ENCODE results near the gene TIMM17B. TPM values are rescaled to one million over a fixed set of nuclear protein-coding genes. Genes with fewer than 3 reads are reported as not detected.
A peak's percentile ranks its signal among the peaks of the same experiment; 100 is the strongest.

TIMM17B gene
- total and polyA plus RNA-seq, 2 of the 8 experiments (the other 6 are each of a cell fraction or from before 2014, with no cell fraction given) = 77.8 to 246 TPM

DNA sequence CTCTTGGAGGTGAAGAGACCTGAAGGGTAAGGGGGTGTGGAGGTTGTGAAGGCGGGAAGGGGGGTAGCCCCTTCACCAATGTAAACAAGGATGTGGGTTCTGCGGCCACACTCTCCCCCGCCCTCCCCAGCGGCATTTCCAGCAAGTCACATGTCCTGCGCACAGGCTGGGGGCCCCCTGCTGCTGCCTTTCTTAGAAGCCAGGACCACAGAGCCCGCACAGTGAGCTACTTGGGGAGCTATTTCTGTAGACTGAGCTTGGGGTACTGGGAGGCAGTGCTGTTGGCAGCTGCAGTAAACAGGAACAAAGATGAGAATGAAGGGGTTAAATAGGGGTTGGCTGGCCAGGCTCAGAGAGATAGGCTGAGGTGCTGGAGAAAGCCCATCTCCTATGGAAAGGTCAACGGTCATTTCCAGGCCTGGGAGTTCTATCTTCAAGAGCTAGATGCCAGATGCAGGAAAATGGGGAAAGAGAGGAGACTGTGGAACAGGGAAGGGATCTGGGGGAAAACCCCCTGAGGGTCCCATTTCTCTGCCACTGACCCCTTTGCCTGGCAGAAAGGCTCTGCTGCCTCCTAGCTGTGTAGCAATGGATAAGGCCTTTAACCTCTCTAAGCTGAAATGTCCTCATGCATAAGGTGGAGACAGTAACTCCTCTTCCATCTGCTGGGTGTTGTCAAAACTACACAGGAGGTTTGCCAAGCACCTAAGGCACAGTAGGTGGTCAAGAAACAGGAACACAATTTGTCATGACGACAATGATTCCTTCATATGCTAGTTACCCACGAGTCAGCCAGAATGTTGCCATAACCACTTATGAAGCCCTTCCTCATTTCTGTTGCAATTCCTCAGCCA lies 39.7 kb upstream of the TIMM17B start:
- Histone ChIP-seq H3K4me3 (ENCODE audit: extremely low read depth in 1 of 4, insufficient read depth in 2 of 4, low read depth in 3 of 4, low read length in 4 of 4) (peak overlapping the region in 1 of 4 experiments; percentile 42; a peak in 2 of 8 replicates), H3K27me3 (replicated peaks in 1 of 4; ENCODE audit: control insufficient read depth in 3 of 4, extremely low read depth in 1 of 4, insufficient read depth in 3 of 4, low read length in 3 of 4) (no peaks in the 10 kb centered on the region), H3K79me1 (ENCODE audit: low read depth, low read length) (no peaks in the 10 kb centered on the region), H4K91ac (replicated peaks; ENCODE audit: insufficient read length, low read length) (no peak overlapping the region), H3K9ac (replicated peaks in 1 of 4; ENCODE audit: extremely low read depth in 1 of 4, low read depth in 3 of 4, low read length in 3 of 4) (no peak overlapping the region), H2BK5ac (ENCODE audit: low read depth, low read length) (no peak overlapping the region; the same call in 1 of the 2 replicates), H2AFZ (ENCODE audit: low read length) (no peak overlapping the region), H3K18ac (ENCODE audit: extremely low read depth, low read length) (no peak overlapping the region), H2BK20ac (ENCODE audit: low read length) (no peak overlapping the region), H4K8ac (ENCODE audit: extremely low read depth, insufficient read depth, low read length) (no peak overlapping the region), H3K79me2 (ENCODE audit: control insufficient read depth in 1 of 2, insufficient read depth in 2 of 2, low read length in 2 of 2) (peaks cover 0 to 54% of the 10 kb centered on the region in 2 experiments; a peak in 2 of 4 replicates), H3K4ac (replicated peaks; ENCODE audit: insufficient read length, low read depth, low read length) (no peak overlapping the region), H2BK12ac (ENCODE audit: low read depth, low read length) (no peak overlapping the region), H3K56ac (replicated peaks; ENCODE audit: insufficient read length, low read depth, low read length) (no peak overlapping the region), H3K4me2 (ENCODE audit: insufficient read depth in 1 of 2, low read depth in 2 of 2, low read length in 2 of 2) (peak overlapping the region; percentile 3 to 47; a peak in 3 of 4 replicates), H3K4me1 (replicated peaks in 1 of 4; ENCODE audit: control insufficient read depth in 3 of 4, insufficient read depth in 4 of 4, low read length in 3 of 4) (peaks cover 0 to 12% (median 3%) of the 10 kb centered on the region in 4 experiments; a peak in 6 of 7 replicates), H3K23ac (ENCODE audit: insufficient read length) (no peak overlapping the region), H3K14ac (ENCODE audit: insufficient read length) (no peak overlapping the region), H3K36me3 (ENCODE audit: control insufficient read depth in 2 of 4, insufficient read depth in 4 of 4, low read length in 3 of 4) (peaks cover 0 to 18% (median 7%) of the 10 kb centered on the region in 4 experiments; a peak in 6 of 8 replicates), H2AK5ac (ENCODE audit: low read depth, low read length) (no peak overlapping the region), H4K5ac (ENCODE audit: insufficient read length, low read depth, low read length) (peak overlapping the region; percentile 16), H3K23me2 (ENCODE audit: low read depth, low read length) (no peaks in the 10 kb centered on the region; the same call in 1 of the 2 replicates), H2BK120ac (replicated peaks; ENCODE audit: low read depth, low read length) (no peak overlapping the region), H2BK15ac (ENCODE audit: low read length) (no peak overlapping the region), H3K9me3 (ENCODE audit: insufficient read depth in 2 of 2, low read depth in 1 of 2, low read length in 1 of 2) (no peaks in the 10 kb centered on the region), H4K20me1 (replicated peaks in 1 of 2; ENCODE audit: control insufficient read depth in 1 of 2, insufficient read depth in 2 of 2, low read length in 2 of 2) (peaks cover 0 to 2% of the 10 kb centered on the region in 2 experiments), H3K27ac (ENCODE audit: low read depth, low read length) (peak overlapping the region; percentile 68)
- FAIRE-seq (peak; percentile 95), DNase-seq (ENCODE audit: low read depth in 1 of 2, low spot score in 2 of 2) (peak in 1 of 2 experiments; percentile 52)
- 20% methylated on average over 9 of the region's 9 CpGs; no CpG with 5 or more reads in 1 of the 2 experiments for WGBS, 2 experiments (ENCODE audit: extremely low coverage in 1 of 2, insufficient coverage in 1 of 2, insufficient read length in 1 of 2, insufficient replicate concordance in 2 of 2, low coverage in 1 of 2, low lambda C conversion rate in 2 of 2, missing lambda C conversion rate in 1 of 2)
- ChIA-PET POLR2A (ENCODE audit: partially characterized antibody) (interaction anchor here (1.0 to 21.5 kb wide), 8 partner anchors 11 to 110 kb away, joined by 3 to 572 read pairs (median 4); partner anchors contain the start of genes OTUD5, PIM2, PQBP1 and SLC35A2), CTCF (ENCODE audit: partially characterized antibody) (interaction anchor here (0.6 to 3.1 kb wide), 12 partner anchors 9 to 175 kb away, joined by 3 to 20 read pairs (median 4); partner anchors contain the start of genes PQBP1 and TIMM17B)
- no peak for TF ChIP-seq TAF1 (IDR thresholded peaks at IDR 0.05; ENCODE audit: low read depth, low read length)
- TF ChIP-seq RNF2 (IDR thresholded peaks at IDR 0.05; ENCODE audit: borderline replicate concordance, low read depth, low read length, missing control alignments, poor library complexity, severe bottlenecking) = no peak
- TF ChIP-seq GABPA (IDR thresholded peaks at IDR 0.05; ENCODE audit: borderline replicate concordance, insufficient read depth, low read length) = no peak
- no peak for TF ChIP-seq SRF (IDR thresholded peaks at IDR 0.05; ENCODE audit: low read depth, low read length)
- TF ChIP-seq CHD1 (IDR thresholded peaks at IDR 0.05; ENCODE audit: low read depth, low read length) = no peak
- TF ChIP-seq BRCA1 (IDR thresholded peaks at IDR 0.05; ENCODE audit: low read depth, low read length) = no peak
- no peak for TF ChIP-seq JUN (IDR thresholded peaks at IDR 0.05; ENCODE audit: low read depth, low read length)
- no peak for TF ChIP-seq MAFK (IDR thresholded peaks at IDR 0.05; ENCODE audit: low read depth, low read length)
- TF ChIP-seq POLR2AphosphoS5 (IDR thresholded peaks at IDR 0.05; ENCODE audit: low read depth, low read length) = no peak
- no peak for TF ChIP-seq CHD2 (IDR thresholded peaks at IDR 0.05; ENCODE audit: low read length)
- TF ChIP-seq SUZ12 (IDR thresholded peaks at IDR 0.05; ENCODE audit: low read length) = no peak
- TF ChIP-seq YY1 (IDR thresholded peaks at IDR 0.05; ENCODE audit: low read depth, low read length) = no peak
